Measurements from ENCODE around the gene ANGPT4. TPM values are rescaled to one million over a fixed set of nuclear protein-coding genes. Genes with fewer than 3 reads are reported as not detected.

The ANGPT4 gene
- total and polyA plus RNA-seq, 2 of the 8 experiments (the other 6 are each of a cell fraction or from before 2014, with no cell fraction given) = 0.07 to 0.33 TPM

- no peaks in the 10 kb centered on the region for H3K9me3 ChIP-seq (ENCODE audit: insufficient read depth in 2 of 2, low read depth in 1 of 2, low read length in 1 of 2)
- no peak overlapping the region for H3K9ac ChIP-seq (replicated peaks in 1 of 4; ENCODE audit: extremely low read depth in 1 of 4, low read depth in 3 of 4, low read length in 3 of 4)
- no peak overlapping the region for H3K56ac ChIP-seq (replicated peaks; ENCODE audit: insufficient read length, low read depth, low read length)
- H2AK5ac ChIP-seq (ENCODE audit: low read depth, low read length) = no peak overlapping the region
- POLR2A ChIA-PET (ENCODE audit: partially characterized antibody) = interaction anchor here (1.1 to 1.2 kb wide), 2 partner anchors 45 to 156 kb away, joined by 3 read pairs; no protein-coding TSS in a partner anchor
- no peak for FAIRE-seq
- no peak for DNase-seq (ENCODE audit: low read depth in 1 of 2, low spot score in 2 of 2)
- H2BK12ac ChIP-seq (ENCODE audit: low read depth, low read length) = no peak overlapping the region
- peaks cover 0 to 3% (median 0%) of the 10 kb centered on the region in 4 experiments; a peak in 1 of 7 replicates for H3K27me3 ChIP-seq (replicated peaks in 1 of 4; ENCODE audit: control insufficient read depth in 3 of 4, extremely low read depth in 1 of 4, insufficient read depth in 3 of 4, low read length in 3 of 4)
- no peak overlapping the region for H3K4ac ChIP-seq (replicated peaks; ENCODE audit: insufficient read length, low read depth, low read length)
- no peak overlapping the region for H3K4me3 ChIP-seq (ENCODE audit: extremely low read depth in 1 of 4, insufficient read depth in 2 of 4, low read depth in 3 of 4, low read length in 4 of 4)
- H3K23ac ChIP-seq (ENCODE audit: insufficient read length) = no peak overlapping the region
- H4K20me1 ChIP-seq (replicated peaks in 1 of 2; ENCODE audit: control insufficient read depth in 1 of 2, insufficient read depth in 2 of 2, low read length in 2 of 2) = peaks cover 2 to 3% of the 10 kb centered on the region in 2 experiments
- H4K8ac ChIP-seq (ENCODE audit: extremely low read depth, insufficient read depth, low read length) = no peak overlapping the region
- H2BK5ac ChIP-seq (ENCODE audit: low read depth, low read length) = no peak overlapping the region
- H4K91ac ChIP-seq (replicated peaks; ENCODE audit: insufficient read length, low read length) = no peak overlapping the region
- H3K18ac ChIP-seq (ENCODE audit: extremely low read depth, low read length) = no peak overlapping the region
- no peak overlapping the region for H2BK120ac ChIP-seq (replicated peaks; ENCODE audit: low read depth, low read length)
- H3K36me3 ChIP-seq (ENCODE audit: control insufficient read depth in 2 of 4, insufficient read depth in 4 of 4, low read length in 3 of 4) = no peaks in the 10 kb centered on the region
- H3K79me1 ChIP-seq (ENCODE audit: low read depth, low read length) = no peaks in the 10 kb centered on the region
- no peak overlapping the region for H2AFZ ChIP-seq (ENCODE audit: low read length)
- H4K5ac ChIP-seq (ENCODE audit: insufficient read length, low read depth, low read length) = no peak overlapping the region
- peaks cover 0 to 3% (median under 1%) of the 10 kb centered on the region in 4 experiments; a peak in 3 of 7 replicates for H3K4me1 ChIP-seq (replicated peaks in 1 of 4; ENCODE audit: control insufficient read depth in 3 of 4, insufficient read depth in 4 of 4, low read length in 3 of 4)
- no peak overlapping the region for H3K4me2 ChIP-seq (ENCODE audit: insufficient read depth in 1 of 2, low read depth in 2 of 2, low read length in 2 of 2)
- no peak overlapping the region for H3K27ac ChIP-seq (ENCODE audit: low read depth, low read length)
- peaks cover 4% of the 10 kb centered on the region; the same call in 1 of the 2 replicates for H3K23me2 ChIP-seq (ENCODE audit: low read depth, low read length)
- WGBS, 2 experiments (ENCODE audit: extremely low coverage in 1 of 2, insufficient coverage in 1 of 2, insufficient read length in 1 of 2, insufficient replicate concordance in 2 of 2, low coverage in 1 of 2, low lambda C conversion rate in 2 of 2, missing lambda C conversion rate in 1 of 2) = 93% methylated on average over 1 of the region's 1 CpG; no CpG with 5 or more reads in 1 of the 2 experiments
- no peak overlapping the region for H3K14ac ChIP-seq (ENCODE audit: insufficient read length)
- no peaks in the 10 kb centered on the region for H3K79me2 ChIP-seq (ENCODE audit: control insufficient read depth in 1 of 2, insufficient read depth in 2 of 2, low read length in 2 of 2)
- CTCF ChIA-PET (ENCODE audit: partially characterized antibody) = interaction anchor here (0.7 to 12.5 kb wide), 39 partner anchors 13 to 1221 kb away, joined by 3 to 191 read pairs (median 7); partner anchors contain the start of gene SLC52A3
- H2BK20ac ChIP-seq (ENCODE audit: low read length) = no peak overlapping the region
- H2BK15ac ChIP-seq (ENCODE audit: low read length) = no peak overlapping the region
- no peak for TF ChIP-seq RNF2 (IDR thresholded peaks at IDR 0.05; ENCODE audit: borderline replicate concordance, low read depth, low read length, missing control alignments, poor library complexity, severe bottlenecking)
- no peak for TF ChIP-seq SRF (IDR thresholded peaks at IDR 0.05; ENCODE audit: low read depth, low read length)
- TF ChIP-seq RXRA (IDR thresholded peaks at IDR 0.05; ENCODE audit: insufficient read depth, low read depth, low read length) = no peak
- TF ChIP-seq BACH1 (IDR thresholded peaks at IDR 0.05; ENCODE audit: low read length) = no peak
- no peak for TF ChIP-seq SUZ12 (IDR thresholded peaks at IDR 0.05; ENCODE audit: low read length)
- no peak for TF ChIP-seq BRCA1 (IDR thresholded peaks at IDR 0.05; ENCODE audit: low read depth, low read length)
- no peak for TF ChIP-seq MAFK (IDR thresholded peaks at IDR 0.05; ENCODE audit: low read depth, low read length)
- TF ChIP-seq CTCF (IDR thresholded peaks at IDR 0.05; ENCODE audit: control extremely low read depth in 1 of 3, insufficient read depth in 1 of 3, low read depth in 1 of 3, low read length in 3 of 3) = no peak
- no peak for TF ChIP-seq POLR2AphosphoS5 (IDR thresholded peaks at IDR 0.05; ENCODE audit: low read depth, low read length)
- TF ChIP-seq BCL11A (IDR thresholded peaks at IDR 0.05; ENCODE audit: low read depth in 2 of 2, low read length in 2 of 2) = no peak
- no peak for TF ChIP-seq NRF1 (IDR thresholded peaks at IDR 0.05; ENCODE audit: low read depth, low read length)
- no peak for TF ChIP-seq CEBPB (IDR thresholded peaks at IDR 0.05; ENCODE audit: low read depth, low read length)
These were observed 41.4 kb upstream of the ANGPT4 start for GRCh38 chr20:957544-957943.
